ENCODE data around the gene ZMYND11. TPM values are rescaled to one million over a fixed set of nuclear protein-coding genes. Genes with fewer than 3 reads are reported as not detected.
"Not testable (repeated sequence)": the region's sequence is repeated elsewhere in the genome, so short reads cannot be mapped to it uniquely, and the experiment has no call there.

Gene ZMYND11
- total RNA-seq, 1 donor from 2014 or later, result 82.5 TPM

DNA sequence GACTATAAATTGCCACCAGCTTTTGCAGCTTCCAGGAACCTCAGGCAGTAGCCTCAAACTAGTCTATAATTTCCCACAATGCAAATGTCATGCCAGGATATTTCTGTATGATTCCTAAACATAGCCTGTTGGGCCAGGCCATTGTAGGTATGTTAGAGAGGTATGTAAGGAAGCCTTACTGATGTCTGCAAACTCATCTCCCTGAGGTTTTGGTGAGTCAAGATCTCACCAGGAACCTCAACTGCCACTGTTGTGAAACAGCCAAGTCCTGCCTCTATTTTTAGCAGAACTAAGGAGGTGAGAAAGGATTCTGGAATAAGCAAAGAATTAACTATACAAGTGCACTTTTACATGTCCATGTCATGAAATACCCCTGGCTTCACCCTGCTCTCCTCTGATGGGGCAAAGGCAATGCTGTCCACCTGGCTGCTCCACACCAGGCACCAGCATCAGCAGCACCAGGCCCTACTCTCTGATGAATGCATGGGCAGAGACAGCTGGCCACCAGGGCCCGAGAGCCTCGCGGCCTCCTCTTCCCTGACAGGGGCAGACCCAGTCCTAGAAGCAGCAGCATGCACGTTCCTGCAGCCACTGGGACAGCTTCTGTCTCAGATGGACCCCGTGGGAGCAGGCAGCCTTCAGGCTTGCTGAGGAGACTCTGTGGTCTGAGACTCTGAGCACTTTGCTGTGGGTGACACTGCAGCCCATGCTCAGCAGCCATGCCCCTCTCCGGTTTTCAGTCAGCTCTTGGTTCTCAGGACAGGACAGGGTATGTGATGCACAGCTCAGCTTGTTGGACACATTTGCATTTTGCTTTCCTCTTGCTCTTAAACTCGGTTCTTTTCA, 147.3 kb downstream of the ZMYND11 start:
- no peak for DNase-seq (ENCODE audit: low spot score)

DNA sequence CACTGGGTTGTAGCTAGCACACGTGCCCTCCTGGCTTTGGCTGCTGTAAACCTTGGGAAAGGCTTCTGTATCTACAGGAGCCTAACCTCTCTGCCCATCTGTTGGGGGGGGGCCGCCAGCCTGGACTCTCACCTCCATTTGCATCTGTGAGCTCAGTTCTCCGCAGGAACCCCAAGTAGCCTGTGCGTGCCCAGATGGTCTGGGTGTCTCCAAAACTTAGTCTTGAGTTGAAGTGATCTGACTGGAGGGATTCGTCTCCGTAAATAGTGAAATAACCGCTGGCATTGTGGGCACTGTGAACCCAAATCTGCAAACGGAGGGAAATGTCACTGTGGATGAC, 147.9 kb downstream of the ZMYND11 start:
- DNase-seq (ENCODE audit: low spot score), result no peak

DNA sequence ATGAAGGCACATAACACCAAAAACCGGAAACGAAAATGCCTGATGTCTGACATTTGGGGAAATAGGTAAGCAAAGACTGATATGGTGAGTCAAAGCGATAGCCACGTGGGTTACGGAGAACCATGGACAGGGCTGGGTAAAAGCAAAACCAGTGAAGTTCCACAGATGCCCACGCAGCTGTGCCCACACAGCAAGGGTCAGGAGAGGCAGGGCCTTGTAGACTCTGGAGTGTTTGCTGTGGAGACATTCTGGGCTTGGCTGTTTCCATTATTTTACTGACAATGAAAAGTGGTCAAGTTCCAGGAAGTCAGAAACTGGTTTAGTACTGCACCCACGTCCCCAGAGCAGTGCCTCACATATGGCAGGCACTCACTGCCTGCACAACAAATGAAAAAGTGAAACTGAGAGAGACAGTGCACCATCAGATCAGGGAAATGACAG, 148.7 kb downstream of the ZMYND11 start:
- DNase-seq (ENCODE audit: low spot score), result no peak

DNA sequence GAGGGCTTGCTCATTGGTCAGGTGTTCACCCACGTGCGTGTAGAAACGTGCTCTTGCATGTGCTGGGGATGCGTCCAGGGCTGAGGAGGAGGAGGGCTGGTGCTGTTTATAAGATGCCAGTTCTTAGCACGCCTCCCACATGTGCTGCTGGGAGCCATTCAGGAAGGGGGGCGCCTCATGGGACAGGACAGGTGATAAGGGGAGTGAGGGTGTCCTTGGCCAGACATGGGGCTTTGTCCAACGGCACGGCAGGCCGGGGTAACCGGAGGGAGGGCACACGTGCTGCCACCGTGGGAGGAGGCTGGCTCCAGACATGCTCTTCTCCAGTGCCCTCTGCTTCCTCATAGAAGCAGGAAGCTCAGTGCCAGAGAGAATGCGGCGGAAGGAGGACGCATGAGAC, 150.0 kb downstream of the ZMYND11 start:
- no peak for DNase-seq (ENCODE audit: low spot score)

DNA sequence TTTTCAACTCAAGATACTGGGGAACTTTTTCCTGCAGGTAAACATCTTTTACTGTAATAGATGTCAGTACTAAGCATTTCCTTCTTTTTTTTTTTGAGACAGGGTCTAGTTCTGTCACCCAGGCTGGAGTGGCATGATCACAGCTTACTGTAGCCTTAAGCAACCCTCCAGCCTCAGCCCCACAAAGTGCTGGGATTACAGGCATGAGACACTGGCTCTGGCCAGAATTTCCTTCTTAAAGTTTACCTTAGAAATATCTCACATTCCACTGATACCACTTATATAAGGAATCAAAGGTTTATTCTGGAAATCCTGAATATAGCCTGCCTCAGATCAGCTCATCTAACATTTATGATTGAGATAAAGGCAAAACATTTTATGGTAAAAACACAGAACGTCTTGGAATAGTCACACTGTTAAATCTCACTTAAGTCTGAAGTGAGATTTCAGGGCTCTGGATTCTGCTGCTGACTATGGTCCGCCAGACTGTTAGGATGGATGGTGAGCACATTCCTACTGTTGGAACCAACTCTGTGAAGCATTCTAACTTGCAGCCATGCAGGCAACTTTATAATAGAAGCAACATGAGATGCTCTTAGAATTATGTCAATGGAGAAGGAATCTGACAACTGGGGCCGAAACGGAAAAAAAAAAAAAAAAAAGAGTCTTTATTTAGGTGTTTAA, 151.9 kb downstream of the ZMYND11 start:
- DNase-seq (ENCODE audit: low spot score), result no peak

DNA sequence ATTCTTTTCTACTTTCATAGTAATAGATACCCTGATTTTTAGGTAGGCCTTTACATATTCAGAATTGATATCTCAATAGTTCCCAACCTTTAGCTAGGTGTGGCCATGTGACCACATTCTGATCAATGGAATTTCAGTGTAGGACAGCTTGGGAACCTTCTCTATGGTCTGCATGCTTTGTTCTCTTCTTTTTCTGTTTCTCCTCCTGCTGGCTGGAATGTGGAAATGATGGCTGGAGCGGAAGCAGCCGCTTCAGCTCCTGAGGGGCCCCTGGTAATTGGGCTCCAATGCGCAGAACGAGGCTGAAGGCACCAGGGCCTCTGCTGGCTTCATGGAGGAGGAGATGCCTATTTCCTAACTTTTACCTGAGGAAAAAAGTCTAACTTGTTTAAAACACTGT, 152.6 kb downstream of the ZMYND11 start:
- no peak for DNase-seq (ENCODE audit: low spot score)

DNA sequence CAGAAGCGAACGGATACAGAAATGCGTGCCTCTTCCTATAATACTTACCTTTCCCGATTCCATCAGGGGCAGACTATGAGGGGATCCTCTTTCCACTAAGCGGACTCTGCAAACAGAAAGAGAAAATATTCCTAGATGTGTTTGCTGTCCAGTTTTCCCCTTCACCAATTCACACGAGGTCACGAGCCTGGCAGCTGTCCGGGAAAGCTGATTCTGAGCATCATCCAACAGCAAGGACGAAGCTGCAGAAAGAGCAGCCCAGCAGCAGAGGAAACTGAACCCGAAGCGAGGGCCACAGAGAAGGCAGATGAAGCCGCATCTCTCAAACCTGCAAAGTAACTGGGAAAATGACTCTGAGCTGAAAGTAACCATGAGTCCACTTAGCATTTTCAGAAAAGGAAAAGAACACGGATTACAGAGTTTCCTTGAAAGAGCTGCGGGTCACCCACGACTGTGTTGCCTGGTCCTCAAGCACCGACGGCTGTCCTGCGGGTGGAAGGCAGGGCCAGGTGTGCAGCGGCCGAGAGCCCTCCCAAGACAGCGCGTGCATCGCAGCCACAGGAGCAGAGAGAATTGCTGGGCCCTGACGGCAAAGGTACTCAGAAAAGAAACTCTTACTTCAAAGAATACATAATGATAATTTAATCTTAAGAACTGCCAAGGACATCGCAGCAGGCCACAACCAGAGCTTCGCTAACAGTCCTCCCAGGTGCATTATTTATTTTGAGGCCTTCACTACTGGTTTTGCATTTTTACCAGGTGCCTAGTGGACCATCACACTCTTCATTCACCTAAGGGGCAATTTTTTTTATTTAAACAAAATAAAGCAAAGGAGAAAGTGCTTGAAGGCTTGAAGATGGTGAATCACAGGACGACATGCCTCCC, 153.3 kb downstream of the ZMYND11 start:
- no peak for DNase-seq (ENCODE audit: low spot score)

DNA sequence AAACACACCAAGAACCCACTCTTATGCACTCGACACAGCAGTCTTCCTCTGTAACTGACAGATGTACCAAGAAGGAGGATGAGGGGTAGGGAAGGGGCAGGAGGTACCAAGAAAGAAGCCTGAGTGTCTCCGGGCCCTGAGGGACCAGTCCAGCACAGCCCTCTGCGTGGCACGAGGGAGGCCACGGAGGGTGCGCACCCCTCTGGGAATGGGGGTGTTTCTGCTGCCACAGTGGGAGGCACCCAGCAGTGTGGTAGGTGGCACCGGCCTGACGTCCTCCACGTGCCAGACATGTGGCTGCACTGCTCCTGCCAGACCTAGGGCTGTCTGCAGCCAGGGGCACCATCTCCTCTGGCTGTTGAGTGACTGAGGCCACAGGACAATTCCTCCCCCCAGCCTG, 154.3 kb downstream of the ZMYND11 start:
- no peak for DNase-seq (ENCODE audit: low spot score)

DNA sequence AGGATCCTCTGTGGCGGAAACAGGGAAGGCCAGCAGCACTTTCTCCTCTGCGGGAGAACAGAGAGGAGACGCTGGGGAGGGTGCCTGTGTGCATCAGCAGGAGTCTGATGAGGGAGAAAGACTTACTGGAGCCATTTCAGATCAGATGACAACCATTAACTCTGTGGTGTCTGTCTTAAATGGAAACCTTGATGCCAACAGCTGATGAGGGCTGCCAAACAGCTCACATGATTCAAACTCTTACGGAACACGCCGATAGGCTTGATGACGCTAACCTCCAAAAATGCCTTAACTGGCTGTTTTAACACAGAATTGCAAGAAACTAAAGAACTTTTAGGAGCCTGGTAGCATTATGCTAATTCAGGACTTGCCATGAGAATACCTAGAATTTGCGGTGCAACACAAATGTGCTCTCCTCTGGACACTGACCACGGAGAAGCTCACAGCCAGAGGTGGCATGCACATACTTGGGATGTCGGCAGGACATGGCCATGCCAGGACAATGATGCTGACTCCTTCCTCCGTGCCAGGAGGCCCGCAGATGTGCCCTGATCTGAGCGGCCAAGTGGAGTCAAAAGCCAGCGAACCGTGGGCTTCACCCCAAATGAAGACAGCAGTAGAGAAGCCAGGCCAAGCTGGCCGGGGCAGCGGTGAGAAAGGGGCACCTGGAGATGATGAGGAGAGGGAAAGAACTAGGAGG, 154.9 kb downstream of the ZMYND11 start:
- DNase-seq (ENCODE audit: low spot score), result no peak

DNA sequence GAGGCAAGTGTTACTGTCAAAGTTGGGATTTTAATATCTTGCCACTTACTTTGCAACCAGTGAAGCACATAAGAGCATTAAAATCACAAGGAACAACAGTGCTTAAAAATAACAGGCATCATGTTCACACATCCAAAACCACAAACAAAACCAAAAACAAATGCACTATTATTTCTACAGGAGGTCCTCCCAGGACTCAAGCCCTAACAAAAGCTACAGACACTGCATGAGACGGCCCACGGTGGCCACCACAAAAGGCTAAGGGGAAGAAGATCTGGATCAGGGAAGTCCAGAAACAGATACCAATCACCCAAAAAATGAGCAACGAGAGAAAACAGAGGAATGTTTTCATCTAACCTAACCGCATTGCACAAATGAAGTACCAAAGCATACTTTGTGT, 158.4 kb downstream of the ZMYND11 start:
- no peak for DNase-seq (ENCODE audit: low spot score)

DNA sequence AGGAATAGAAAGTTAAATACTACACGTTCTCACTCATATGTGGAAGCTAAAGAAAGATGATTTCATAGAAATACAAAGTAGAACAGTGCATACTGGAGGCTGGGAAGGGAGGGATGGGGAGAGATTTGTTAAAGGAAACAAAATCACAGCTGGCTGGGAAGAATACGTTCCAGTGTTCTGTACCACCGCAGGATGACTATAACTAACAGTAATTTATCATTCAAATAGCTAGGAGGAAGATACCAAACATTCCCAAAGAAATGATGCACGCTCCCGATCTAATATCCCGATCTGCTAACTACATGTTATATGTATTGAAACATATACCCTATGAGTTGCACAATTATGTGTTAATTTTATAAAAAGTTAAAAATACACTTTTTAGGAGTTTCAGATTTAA, 162.3 kb downstream of the ZMYND11 start:
- DNase-seq (ENCODE audit: low spot score), result no peak

DNA sequence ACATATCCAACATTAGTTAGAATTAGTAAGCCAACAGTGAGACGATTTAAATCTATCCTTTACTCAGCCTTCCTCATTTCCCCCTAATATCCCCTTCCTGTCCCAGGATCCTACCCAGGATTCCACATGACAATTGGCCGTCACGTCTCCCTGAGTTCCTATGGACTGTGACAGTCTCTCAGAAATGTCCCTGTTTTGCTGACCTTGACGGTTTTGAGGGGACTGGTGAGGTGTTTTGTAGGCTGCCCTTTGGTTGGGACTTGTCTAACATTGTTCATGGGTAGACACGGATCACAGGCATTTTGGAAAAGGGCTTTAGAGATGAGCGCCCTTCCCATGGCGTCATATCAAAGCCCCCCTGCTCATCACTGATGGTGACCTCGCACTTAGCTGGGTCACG, 162.8 kb downstream of the ZMYND11 start:
- DNase-seq (ENCODE audit: low spot score), result no peak

DNA sequence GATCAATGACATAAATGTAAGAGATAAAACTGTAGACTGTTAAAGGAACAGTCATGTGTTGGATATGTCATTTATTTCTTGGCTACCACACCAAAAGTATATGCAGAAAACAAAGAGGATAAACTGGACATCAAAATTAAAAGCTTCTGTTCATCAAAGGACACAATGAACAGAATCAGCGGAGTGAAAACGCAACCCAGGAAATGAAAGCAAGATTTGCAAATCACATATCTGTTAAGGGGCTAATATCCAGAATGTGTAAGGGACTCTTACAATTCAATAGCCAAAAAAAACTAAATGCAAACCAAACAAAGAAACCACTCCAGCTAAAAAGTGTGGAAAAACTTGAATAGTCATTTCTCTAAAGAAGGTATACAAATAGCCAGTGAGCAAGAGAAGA, 164.3 kb downstream of the ZMYND11 start:
- DNase-seq (ENCODE audit: low spot score), result no peak

DNA sequence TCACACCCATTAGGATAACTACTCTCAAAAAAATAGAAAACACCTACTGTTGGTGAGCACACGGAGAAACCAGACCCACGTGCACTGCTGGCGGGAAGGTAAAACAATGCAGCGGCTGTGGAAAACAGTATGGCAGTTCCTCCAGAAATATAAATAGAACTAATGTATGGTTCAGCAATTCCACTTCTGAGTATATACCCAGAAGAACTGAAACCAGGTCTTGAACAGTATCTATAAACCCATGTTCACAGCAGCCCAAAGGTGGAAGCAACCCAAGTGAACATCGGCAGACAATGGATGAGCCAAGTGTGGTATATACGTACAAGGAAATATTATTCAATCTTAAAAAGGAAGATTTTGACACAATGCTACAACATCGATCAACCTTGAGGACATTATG, 164.7 kb downstream of the ZMYND11 start:
- DNase-seq (ENCODE audit: low spot score), result no peak

DNA sequence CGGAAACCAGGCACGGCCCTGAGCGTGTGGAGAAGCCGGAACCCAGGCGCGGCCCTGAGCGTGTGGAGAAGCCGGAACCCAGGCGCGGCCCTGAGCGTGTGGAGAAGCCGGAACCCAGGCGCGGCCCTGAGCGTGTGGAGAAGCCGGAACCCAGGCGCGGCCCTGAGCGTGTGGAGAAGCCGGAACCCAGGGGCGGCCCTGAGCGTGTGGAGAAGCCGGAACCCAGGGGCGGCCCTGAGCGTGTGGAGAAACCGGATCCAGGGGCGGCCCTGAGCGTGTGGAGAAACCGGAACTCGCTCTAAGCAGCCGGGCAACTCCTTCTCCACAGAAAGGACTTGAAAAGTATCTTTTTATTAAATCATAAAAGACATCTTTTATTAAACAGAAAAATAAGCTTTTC, 165.3 kb downstream of the ZMYND11 start:
- not testable (repeated sequence) for DNase-seq (ENCODE audit: low spot score)

DNA sequence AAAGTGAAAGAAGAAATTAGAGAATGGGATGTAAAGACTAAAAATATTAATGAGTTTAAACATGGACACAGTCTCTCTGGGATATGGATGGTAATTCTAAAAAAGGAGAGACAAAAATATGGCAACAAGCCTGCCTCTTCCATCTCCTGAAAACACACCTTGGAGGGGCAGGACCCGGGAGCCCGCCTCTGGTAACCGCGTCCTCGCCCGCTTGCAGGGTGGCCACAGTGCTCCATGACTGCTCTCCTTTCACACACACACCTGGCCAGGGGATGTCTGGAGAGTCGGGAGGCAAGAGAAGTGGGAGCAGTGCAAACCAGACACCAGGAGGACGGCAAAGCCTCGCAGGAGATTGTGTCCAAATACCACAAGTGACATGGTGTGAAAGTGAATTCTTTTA, 166.3 kb downstream of the ZMYND11 start:
- no peak for DNase-seq (ENCODE audit: low spot score)

Other genes starting within 250 kb of the ZMYND11 start
- not detected for gene TUBB8, start 86.2 kb upstream of the ZMYND11 start, total RNA-seq